IMR-90 (cell line): ENCODE results near the gene ZACN.

Experiments
- BHLHE40 ChIP-seq: fragments of 150-350 bp; IDR thresholded peaks from 2 replicates; pipeline ENCODE4 v1.6.1; 2016; ENCODE audit warnings: mild to moderate bottlenecking, low read depth, low read length
- CHD1 ChIP-seq: IDR thresholded peaks from 2 replicates; pipeline ENCODE4 v1.6.1; 2012; ENCODE audit warnings: low read depth, low read length, improper control_type of control experiment
- CTCF ChIP-seq: conservative IDR thresholded peaks from 2 replicates; pipeline ENCODE4 v1.5.1; 2012; ENCODE audit warnings: mild to moderate bottlenecking, low read depth, low read length, improper control_type of control experiment
- FOS ChIP-seq: fragments of 150-350 bp; IDR thresholded peaks from 2 replicates; pipeline ENCODE4 v1.6.1; 2016; ENCODE audit warnings: low read depth, low read length
- MAFK ChIP-seq: IDR thresholded peaks from 2 replicates; pipeline ENCODE4 v1.6.1; 2012; ENCODE audit warnings: low read depth, low read length, improper control_type of control experiment
- MAZ ChIP-seq: IDR thresholded peaks from 2 replicates; pipeline ENCODE4 v1.6.1; 2012; ENCODE audit warnings: low read depth, mild to moderate bottlenecking, low read length, improper control_type of control experiment, moderate library complexity, borderline replicate concordance
- POLR2A ChIP-seq: IDR thresholded peaks from 2 replicates; pipeline ENCODE4 v1.6.1; 2012; ENCODE audit warnings: mild to moderate bottlenecking, low read depth, low read length
- RAD21 ChIP-seq: IDR thresholded peaks from 2 replicates; pipeline ENCODE4 v1.6.1; 2012; ENCODE audit warnings: low read length, improper control_type of control experiment
- RCOR1 ChIP-seq: IDR thresholded peaks from 2 replicates; pipeline ENCODE4 v1.6.1; 2012; ENCODE audit warnings: mild to moderate bottlenecking, low read length, improper control_type of control experiment; ENCODE audit not compliant: insufficient replicate concordance
- RFX5 ChIP-seq: IDR thresholded peaks from 2 replicates; pipeline ENCODE4 v1.8.0; 2012; ENCODE audit warnings: low read depth, mild to moderate bottlenecking, low read length, moderate library complexity
- SMC3 ChIP-seq: fragments of 150-350 bp; IDR thresholded peaks from 2 replicates; pipeline ENCODE4 v1.6.1; 2016; ENCODE audit warnings: low read depth, mild to moderate bottlenecking, antibody characterized with exemption, low read length, moderate library complexity
- USF2 ChIP-seq: fragments of 150-350 bp; IDR thresholded peaks from 2 replicates; pipeline ENCODE4 v1.6.1; 2017; ENCODE audit warnings: mild to moderate bottlenecking, antibody characterized with exemption, low read length, low read depth

GRCh38 chr17:76083536-76084182, 4.7 kb downstream of the ZACN start:
- TF ChIP-seq CTCF (no peak), USF2 (no peak), MAFK (no peak), CHD1 (no peak), BHLHE40 (no peak), RCOR1 (no peak), MAZ (no peak), SMC3 (no peak), FOS (no peak), POLR2A (no peak), RFX5 (no peak), RAD21 (no peak)
